Endodermal cell (in vitro differentiated cells): ENCODE data around the gene WASHC3. TPM values are rescaled to one million over a fixed set of nuclear protein-coding genes. Genes with fewer than 3 reads are reported as not detected.

Source experiments
- DNase-seq: peaks from one replicate; pipeline ENCODE4 v3.0.0-alpha.2; 2017
- H3K27ac ChIP-seq: 2 replicates; pipeline ENCODE4 v1.5.1; 2013; ENCODE audit warnings: mild to moderate bottlenecking, low read depth, low read length, moderate library complexity
- H3K27me3 ChIP-seq: 2 replicates; pipeline ENCODE4 v1.6.1; 2013; ENCODE audit warnings: mild to moderate bottlenecking, low read length, moderate library complexity; ENCODE audit not compliant: insufficient read depth, control insufficient read depth, poor library complexity, severe bottlenecking
- H3K36me3 ChIP-seq: 2 replicates; pipeline ENCODE4 v1.7.0; 2013; ENCODE audit warnings: mild to moderate bottlenecking, low read length, moderate library complexity; ENCODE audit not compliant: control insufficient read depth, insufficient read depth
- H3K4me1 ChIP-seq: one replicate; pipeline ENCODE4 v1.7.0; 2013; ENCODE audit warnings: low read length; ENCODE audit not compliant: control insufficient read depth, insufficient read depth
- H3K4me3 ChIP-seq: 2 replicates; pipeline ENCODE4 v1.5.1; 2013; ENCODE audit warnings: mild to moderate bottlenecking, low read length, moderate library complexity
- H3K9ac ChIP-seq: 2 replicates; pipeline ENCODE4 v1.6.1; 2013; ENCODE audit warnings: mild to moderate bottlenecking, low read length, moderate library complexity; ENCODE audit not compliant: poor library complexity, severe bottlenecking; ENCODE audit errors: extremely low read depth
- H3K9me3 ChIP-seq: 2 replicates; pipeline ENCODE4 v1.6.1; 2013; ENCODE audit warnings: mild to moderate bottlenecking, low read length, moderate library complexity; ENCODE audit not compliant: control insufficient read depth
- H3K27ac Mint-ChIP-seq: 2 replicates; pipeline ENCODE4 v1.8.0; 2020; ENCODE audit warnings: mixed read lengths
- H3K27me3 Mint-ChIP-seq: 2 replicates; pipeline ENCODE4 v1.8.0; 2021; ENCODE audit warnings: mild to moderate bottlenecking, mixed read lengths; ENCODE audit not compliant: insufficient read depth
- H3K36me3 Mint-ChIP-seq: 2 replicates; pipeline ENCODE4 v1.8.0; 2020; ENCODE audit warnings: low read depth, mixed read lengths
- H3K4me1 Mint-ChIP-seq: 2 replicates; pipeline ENCODE4 v1.8.0; 2020; ENCODE audit warnings: mixed read lengths
- H3K4me3 Mint-ChIP-seq: 2 replicates; pipeline ENCODE4 v1.8.0; 2020; ENCODE audit warnings: mild to moderate bottlenecking, moderate library complexity, mixed read lengths
- H3K9me3 Mint-ChIP-seq: 2 replicates; pipeline ENCODE4 v1.8.0; 2020; ENCODE audit warnings: mild to moderate bottlenecking, mixed read lengths
- whole genome bisulfite sequencing, 2 experiments: methylation state at CpG; one replicate each; pipeline versions ENCODE4 v1.1.5 to v1.1.7; 2013; ENCODE audit warnings: missing lambda C conversion rate in 2 of 2, mixed read lengths in 1 of 2; ENCODE audit not compliant: insufficient coverage in 1 of 2, insufficient read length in 1 of 2; 5-methylcytosine and 5-hydroxymethylcytosine counted together
- total RNA-seq, 2 donors: library from RNA; stranded (reverse); fragmentation: NEBNext Ultra II Directional in 1 of 2; extraction: Animal tissue kit (Norgen Biotek cat#: 25700) in 1 of 2; gene quantifications; 2 replicates in 1 of 2; 3 replicates in 1 of 2; pipeline ENCODE4 v1.2.1, GENCODE V29; 2021
- TF ChIP-seq, protein P1 (sequence below): fragments of 200-600 bp; sonication (generic); conservative IDR thresholded peaks from 2 replicates; pipeline ENCODE4 v1.5.0; 2021; ENCODE audit warnings: antibody characterized with exemption, mild to moderate bottlenecking

The WASHC3 gene
- total RNA-seq, 2 donors from 2014 or later, result 18.4 to 18.8 TPM

GRCh38 chr12:102043928-102044327 is 17.9 kb downstream of the WASHC3 start:
- TF ChIP-seq, protein P1, sequence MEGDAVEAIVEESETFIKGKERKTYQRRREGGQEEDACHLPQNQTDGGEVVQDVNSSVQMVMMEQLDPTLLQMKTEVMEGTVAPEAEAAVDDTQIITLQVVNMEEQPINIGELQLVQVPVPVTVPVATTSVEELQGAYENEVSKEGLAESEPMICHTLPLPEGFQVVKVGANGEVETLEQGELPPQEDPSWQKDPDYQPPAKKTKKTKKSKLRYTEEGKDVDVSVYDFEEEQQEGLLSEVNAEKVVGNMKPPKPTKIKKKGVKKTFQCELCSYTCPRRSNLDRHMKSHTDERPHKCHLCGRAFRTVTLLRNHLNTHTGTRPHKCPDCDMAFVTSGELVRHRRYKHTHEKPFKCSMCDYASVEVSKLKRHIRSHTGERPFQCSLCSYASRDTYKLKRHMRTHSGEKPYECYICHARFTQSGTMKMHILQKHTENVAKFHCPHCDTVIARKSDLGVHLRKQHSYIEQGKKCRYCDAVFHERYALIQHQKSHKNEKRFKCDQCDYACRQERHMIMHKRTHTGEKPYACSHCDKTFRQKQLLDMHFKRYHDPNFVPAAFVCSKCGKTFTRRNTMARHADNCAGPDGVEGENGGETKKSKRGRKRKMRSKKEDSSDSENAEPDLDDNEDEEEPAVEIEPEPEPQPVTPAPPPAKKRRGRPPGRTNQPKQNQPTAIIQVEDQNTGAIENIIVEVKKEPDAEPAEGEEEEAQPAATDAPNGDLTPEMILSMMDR, result no peak
- Histone ChIP-seq H3K4me3 (no peak overlapping the region), H3K27ac (no peak overlapping the region), H3K9ac (no peak overlapping the region), H3K9me3 (no peaks in the 10 kb centered on the region), H3K36me3 (no peaks in the 10 kb centered on the region), H3K4me1 (no peaks in the 10 kb centered on the region), H3K27me3 (no peaks in the 10 kb centered on the region)
- Mint-ChIP-seq H3K4me1 (no peaks in the 10 kb centered on the region), H3K36me3 (peaks cover 2% of the 10 kb centered on the region), H3K27me3 (no peaks in the 10 kb centered on the region), H3K4me3 (no peak overlapping the region), H3K9me3 (no peaks in the 10 kb centered on the region), H3K27ac (no peak overlapping the region)
- WGBS, 2 experiments, result 89% methylated on average over 1 of the region's 1 CpG; no CpG with 5 or more reads in 1 of the 2 experiments
- no peak for DNase-seq

DNA sequence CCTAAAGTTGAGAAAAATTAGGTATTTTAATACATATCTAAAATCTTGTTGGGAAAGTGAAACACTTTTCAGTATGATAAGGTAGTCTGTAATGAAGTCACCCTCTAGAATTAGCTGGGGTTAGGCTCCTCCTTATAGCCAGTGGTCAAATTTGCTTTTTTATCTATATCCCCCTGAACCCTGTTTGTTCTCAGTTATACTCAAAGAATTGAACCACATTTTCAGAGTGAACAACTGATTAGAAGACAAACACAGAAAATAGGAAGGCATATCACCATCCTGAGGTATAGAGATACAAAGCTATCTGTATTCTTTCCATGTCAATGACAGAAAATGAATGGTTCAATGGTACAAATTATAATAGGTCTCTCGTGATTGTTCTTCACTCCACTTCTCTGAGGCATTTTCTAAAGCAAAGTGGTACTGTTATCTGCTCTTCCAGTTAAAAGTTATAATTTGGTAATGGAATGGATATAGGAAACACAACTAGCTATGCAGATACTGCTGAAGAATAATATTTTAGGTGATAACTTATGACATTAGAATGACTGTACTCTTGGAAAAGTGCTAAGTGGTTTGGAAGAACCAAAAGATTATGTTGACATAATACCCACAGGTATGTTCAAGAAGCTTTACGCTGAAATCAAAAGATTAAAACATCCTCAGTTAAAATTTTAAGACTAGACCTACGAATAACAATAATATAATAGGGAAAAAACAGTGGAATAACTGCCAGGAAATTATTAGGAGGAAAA is 27.6 kb downstream of the WASHC3 start:
- H3K36me3 ChIP-seq, result no peaks in the 10 kb centered on the region
- no peaks in the 10 kb centered on the region for H3K27me3 Mint-ChIP-seq
- no peak for DNase-seq
- H3K27ac ChIP-seq, result no peak overlapping the region
- H3K36me3 Mint-ChIP-seq, result peaks cover 3% of the 10 kb centered on the region
- WGBS, 2 experiments, result 92% methylated on average over 1 of the region's 3 CpGs; no CpG with 5 or more reads in 1 of the 2 experiments
- no peak overlapping the region for H3K4me3 Mint-ChIP-seq
- H3K4me1 ChIP-seq, result peaks cover 18% of the 10 kb centered on the region
- TF ChIP-seq, protein P1, result no peak
- H3K9me3 Mint-ChIP-seq, result no peaks in the 10 kb centered on the region
- peak overlapping the region; percentile 64 for H3K4me3 ChIP-seq
- H3K27me3 ChIP-seq, result no peaks in the 10 kb centered on the region
- peaks cover 26% of the 10 kb centered on the region for H3K4me1 Mint-ChIP-seq
- H3K9ac ChIP-seq, result no peak overlapping the region
- no peak overlapping the region for H3K27ac Mint-ChIP-seq
- H3K9me3 ChIP-seq, result no peaks in the 10 kb centered on the region

DNA sequence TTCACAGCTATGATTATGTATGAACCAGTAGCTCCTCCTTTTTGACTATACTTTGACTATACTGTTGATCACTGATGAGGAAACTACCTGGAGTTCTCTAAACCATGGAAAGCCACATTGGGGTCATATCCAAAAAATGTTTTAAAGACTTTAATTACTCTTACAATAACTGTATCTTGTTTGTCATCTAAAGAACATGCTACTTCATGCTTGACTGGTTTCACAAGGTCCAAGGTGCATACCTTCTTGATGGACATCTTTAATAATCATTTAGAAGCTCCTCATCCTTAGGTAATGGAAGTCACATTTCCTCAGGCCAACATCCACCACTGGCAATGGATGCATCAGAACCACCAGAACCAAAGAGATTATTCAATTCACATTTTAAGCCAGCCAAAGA is 29.9 kb downstream of the WASHC3 start:
- Mint-ChIP-seq H3K27ac (no peak overlapping the region), H3K4me1 (peaks cover 26% of the 10 kb centered on the region), H3K36me3 (peaks cover 3% of the 10 kb centered on the region), H3K4me3 (no peak overlapping the region), H3K27me3 (no peaks in the 10 kb centered on the region), H3K9me3 (no peaks in the 10 kb centered on the region)
- Histone ChIP-seq H3K27me3 (no peaks in the 10 kb centered on the region), H3K9ac (no peak overlapping the region), H3K4me1 (peaks cover 18% of the 10 kb centered on the region), H3K27ac (no peak overlapping the region), H3K4me3 (no peak overlapping the region), H3K36me3 (no peaks in the 10 kb centered on the region), H3K9me3 (no peaks in the 10 kb centered on the region)
- DNase-seq, result no peak
- TF ChIP-seq, protein P1, result no peak
